SJCRH30 (cell line): ENCODE results near the gene PLD1. TPM values are rescaled to one million over a fixed set of nuclear protein-coding genes. Genes with fewer than 3 reads are reported as not detected.
"Not testable (repeated sequence)": the region's sequence is repeated elsewhere in the genome, so short reads cannot be mapped to it uniquely, and the experiment has no call there.

ENCODE experiments used
- DNase-seq, 2 experiments: peaks; one replicate each; pipeline ENCODE4 v3.0.0-alpha.2; 2015 to 2020
- H3K27ac ChIP-seq: fragments of 250-450 bp; sonication (Bioruptor Pico); 2 replicates; pipeline ENCODE4 v1.5.1; 2020; ENCODE audit warnings: mild to moderate bottlenecking, moderate library complexity
- H3K27me3 ChIP-seq: fragments of 250-450 bp; sonication (Bioruptor Pico); 2 replicates; pipeline ENCODE4 v1.5.1; 2020; ENCODE audit warnings: mild to moderate bottlenecking, moderate library complexity
- H3K36me3 ChIP-seq: fragments of 250-450 bp; sonication (Bioruptor Pico); 2 replicates; pipeline ENCODE4 v1.5.1; 2020; ENCODE audit warnings: mild to moderate bottlenecking, moderate library complexity
- H3K4me1 ChIP-seq: fragments of 250-450 bp; sonication (Bioruptor Pico); 2 replicates; pipeline ENCODE4 v1.5.1; 2020; ENCODE audit warnings: mild to moderate bottlenecking, moderate library complexity
- H3K4me3 ChIP-seq: fragments of 250-450 bp; sonication (Bioruptor Pico); 2 replicates; pipeline ENCODE4 v1.5.1; 2020; ENCODE audit warnings: mild to moderate bottlenecking, moderate library complexity
- H3K9me3 ChIP-seq: fragments of 250-450 bp; sonication (Bioruptor Pico); replicated peaks from 2 replicates; pipeline ENCODE4 v1.5.1; 2020; ENCODE audit warnings: mild to moderate bottlenecking, moderate library complexity
- total RNA-seq: library from RNA; depleted of rRNA; stranded (reverse); fragments of >200 nt; shearing (Covaris generic); gene quantifications from 2 replicates; pipeline ENCODE4 v1.2.3, GENCODE V29; 2014

PLD1 gene
- total RNA-seq, 1 experiment from 2014 or later = 5.2 TPM

GRCh38 chr3:171829841-171830517 is 19.7 kb upstream of the PLD1 start:
- H3K4me1 ChIP-seq = peaks cover 27% of the 10 kb centered on the region
- no peaks in the 10 kb centered on the region for H3K9me3 ChIP-seq
- no peaks in the 10 kb centered on the region for H3K36me3 ChIP-seq
- H3K27me3 ChIP-seq = no peaks in the 10 kb centered on the region
- peak; percentile 84 to 92 for DNase-seq
- H3K27ac ChIP-seq = peak overlapping the region; percentile 35
- H3K4me3 ChIP-seq = no peak overlapping the region

- Histone ChIP-seq H3K36me3 (no peaks in the 10 kb centered on the region), H3K27me3 (no peaks in the 10 kb centered on the region), H3K4me3 (no peak overlapping the region), H3K4me1 (peaks cover 22% of the 10 kb centered on the region), H3K9me3 (no peaks in the 10 kb centered on the region), H3K27ac (peak overlapping the region; percentile 35; the same call in 1 of the 2 replicates)
- no peak for DNase-seq
Measured at GRCh38 chr3:171828902-171829770, 18.9 kb upstream of the PLD1 start.

DNA sequence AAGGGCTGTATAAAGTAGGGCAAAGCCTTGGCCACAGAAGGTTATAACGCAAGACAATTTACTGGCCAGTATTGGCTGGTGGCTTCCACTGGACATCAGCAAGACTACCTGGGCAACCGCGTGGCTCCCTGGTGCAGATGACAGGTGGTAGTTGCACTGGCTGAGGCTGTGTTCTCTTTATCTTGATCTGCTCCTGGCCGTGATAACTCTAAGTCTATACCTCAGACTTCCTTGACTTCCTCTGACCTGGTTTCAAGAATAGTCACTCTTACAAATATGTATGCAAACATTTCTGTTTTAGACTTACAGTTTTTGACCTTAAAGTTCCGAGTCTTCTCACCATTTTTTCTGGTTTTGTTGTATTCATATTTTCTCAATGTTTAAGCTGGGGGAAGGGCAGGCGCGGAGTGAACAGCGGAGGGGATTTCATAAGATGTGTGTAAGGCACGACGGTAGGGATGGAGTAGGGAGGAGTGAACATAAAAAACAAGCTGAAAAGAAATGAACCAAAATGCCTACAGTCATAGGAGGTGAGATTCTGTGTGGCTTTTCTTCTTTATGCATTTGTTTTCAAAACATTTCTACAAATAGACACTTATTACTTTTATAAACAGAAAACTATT is 17.7 kb upstream of the PLD1 start:
- Histone ChIP-seq H3K9me3 (no peaks in the 10 kb centered on the region), H3K4me3 (no peak overlapping the region), H3K27ac (no peak overlapping the region), H3K36me3 (no peaks in the 10 kb centered on the region), H3K27me3 (no peaks in the 10 kb centered on the region), H3K4me1 (peaks cover 20% of the 10 kb centered on the region)
- DNase-seq = no peak

DNA sequence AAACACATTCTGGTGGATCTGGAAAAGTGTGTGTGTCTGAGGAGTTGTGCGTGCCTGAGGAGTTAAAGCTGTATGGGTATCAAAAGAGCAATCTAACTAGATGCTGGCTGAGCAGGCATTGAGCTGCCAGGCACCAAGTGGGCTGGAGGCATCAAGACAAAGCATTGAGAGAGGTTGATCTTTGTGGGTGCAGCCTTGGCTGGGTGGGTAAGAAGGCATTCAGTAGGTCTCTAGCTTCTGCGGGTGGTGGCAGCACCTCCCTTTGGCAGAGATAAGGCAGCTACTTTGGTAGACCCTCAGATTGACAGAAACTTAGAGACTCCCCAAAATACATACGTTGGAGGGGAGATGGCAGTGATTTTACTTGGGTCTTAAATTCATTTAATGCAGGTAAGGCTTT is 17.1 kb upstream of the PLD1 start:
- no peaks in the 10 kb centered on the region for H3K36me3 ChIP-seq
- DNase-seq = no peak
- no peaks in the 10 kb centered on the region for H3K27me3 ChIP-seq
- H3K4me3 ChIP-seq = no peak overlapping the region
- no peak overlapping the region for H3K27ac ChIP-seq
- no peaks in the 10 kb centered on the region for H3K9me3 ChIP-seq
- peaks cover 20% of the 10 kb centered on the region for H3K4me1 ChIP-seq

GRCh38 chr3:171825222-171825828 is 15.0 kb upstream of the PLD1 start:
- peak in 1 of 2 experiments; percentile 39 for DNase-seq
- no peaks in the 10 kb centered on the region for H3K36me3 ChIP-seq
- no peak overlapping the region for H3K27ac ChIP-seq

DNA sequence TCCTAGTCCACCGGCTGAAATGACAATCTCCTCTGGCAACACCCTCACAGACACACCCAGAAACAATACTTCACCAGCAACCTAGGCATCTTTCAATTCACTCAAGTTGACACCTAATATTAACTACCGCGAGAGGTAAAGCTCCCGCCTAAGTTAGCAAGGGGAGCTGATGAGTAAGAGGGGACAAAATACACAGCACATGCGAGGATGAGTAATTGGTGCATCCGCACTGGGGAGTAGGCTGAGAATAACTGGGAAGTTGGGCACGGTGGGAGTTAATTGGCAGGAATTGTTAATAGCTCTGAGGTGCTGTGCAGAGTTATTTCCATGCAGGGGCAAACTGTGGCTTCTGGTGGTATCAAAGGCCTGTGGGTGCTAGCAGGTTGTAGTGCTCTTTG is 14.5 kb upstream of the PLD1 start:
- Histone ChIP-seq H3K9me3 (no peaks in the 10 kb centered on the region), H3K4me3 (no peak overlapping the region), H3K27me3 (no peaks in the 10 kb centered on the region), H3K36me3 (no peaks in the 10 kb centered on the region), H3K4me1 (peaks cover 15% of the 10 kb centered on the region), H3K27ac (no peak overlapping the region)
- DNase-seq = no peak

More at GRCh38 chr3:171825222-171825828, 15.0 kb upstream of the PLD1 start:
- no peak overlapping the region for H3K4me3 ChIP-seq
- peaks cover 18% of the 10 kb centered on the region for H3K4me1 ChIP-seq
- H3K9me3 ChIP-seq = no peaks in the 10 kb centered on the region
- no peaks in the 10 kb centered on the region for H3K27me3 ChIP-seq

DNA sequence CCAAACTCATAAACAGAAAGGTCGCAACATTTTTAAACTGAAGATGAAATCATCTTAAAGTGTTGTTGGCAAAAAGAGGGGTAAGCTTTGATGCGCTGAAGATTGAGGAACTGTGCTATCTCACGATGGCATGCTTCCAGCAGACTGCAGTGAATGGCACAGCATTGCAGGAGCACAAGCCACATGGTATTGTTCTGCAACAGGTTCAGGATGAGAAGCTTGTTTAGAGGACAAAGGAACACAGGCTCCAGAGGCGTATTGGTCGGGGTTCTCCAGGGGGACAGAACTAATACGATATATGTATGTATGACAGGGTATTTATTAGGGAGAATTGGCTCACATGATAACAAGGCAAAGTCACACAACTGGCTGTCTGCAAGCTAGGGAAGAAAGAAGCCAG is 13.8 kb upstream of the PLD1 start:
- no peak overlapping the region for H3K27ac ChIP-seq
- no peaks in the 10 kb centered on the region for H3K36me3 ChIP-seq

DNA sequence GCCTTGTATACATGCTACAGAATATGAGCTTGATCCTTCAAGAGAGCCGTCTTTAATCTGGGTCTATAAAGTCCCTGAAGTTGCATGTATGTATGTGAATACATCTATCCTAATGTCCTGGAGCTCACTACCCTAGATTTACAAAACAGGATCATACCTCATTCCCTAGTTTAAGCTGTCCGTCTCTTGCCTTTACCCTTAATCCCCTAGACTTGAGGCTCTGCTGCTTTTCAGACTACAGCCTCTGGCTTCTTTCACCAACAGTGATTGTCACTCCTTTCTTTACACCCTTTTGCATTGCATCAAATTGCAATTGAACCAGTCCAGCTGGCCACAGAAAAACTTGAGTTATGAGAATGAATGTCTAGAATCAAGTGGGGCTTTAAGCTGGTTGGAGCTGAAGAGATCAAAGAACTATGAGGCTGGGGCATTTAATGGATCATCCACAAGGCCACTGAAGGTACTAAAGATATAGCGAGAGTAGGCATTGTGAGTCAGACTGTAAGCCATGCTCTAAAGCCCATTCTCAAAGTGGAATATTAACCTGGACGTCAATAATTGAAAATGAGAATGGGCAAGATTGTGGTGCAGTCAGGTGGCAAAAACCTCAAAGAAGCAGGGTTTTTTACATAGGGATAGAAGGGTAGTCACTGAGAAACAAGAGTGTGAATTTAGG is 12.3 kb upstream of the PLD1 start:
- H3K36me3 ChIP-seq = no peaks in the 10 kb centered on the region
- peaks cover 4% of the 10 kb centered on the region; the same call in 1 of the 2 replicates for H3K9me3 ChIP-seq
- DNase-seq = no peak
- H3K4me1 ChIP-seq = peaks cover 10% of the 10 kb centered on the region
- no peak overlapping the region for H3K27ac ChIP-seq
- H3K27me3 ChIP-seq = no peaks in the 10 kb centered on the region
- no peak overlapping the region for H3K4me3 ChIP-seq

More for the DNA sequence above, 13.8 kb upstream of the PLD1 start:
- H3K9me3 ChIP-seq = no peaks in the 10 kb centered on the region
- no peaks in the 10 kb centered on the region for H3K27me3 ChIP-seq
- H3K4me3 ChIP-seq = no peak overlapping the region
- H3K4me1 ChIP-seq = peaks cover 10% of the 10 kb centered on the region
- DNase-seq = no peak

DNA sequence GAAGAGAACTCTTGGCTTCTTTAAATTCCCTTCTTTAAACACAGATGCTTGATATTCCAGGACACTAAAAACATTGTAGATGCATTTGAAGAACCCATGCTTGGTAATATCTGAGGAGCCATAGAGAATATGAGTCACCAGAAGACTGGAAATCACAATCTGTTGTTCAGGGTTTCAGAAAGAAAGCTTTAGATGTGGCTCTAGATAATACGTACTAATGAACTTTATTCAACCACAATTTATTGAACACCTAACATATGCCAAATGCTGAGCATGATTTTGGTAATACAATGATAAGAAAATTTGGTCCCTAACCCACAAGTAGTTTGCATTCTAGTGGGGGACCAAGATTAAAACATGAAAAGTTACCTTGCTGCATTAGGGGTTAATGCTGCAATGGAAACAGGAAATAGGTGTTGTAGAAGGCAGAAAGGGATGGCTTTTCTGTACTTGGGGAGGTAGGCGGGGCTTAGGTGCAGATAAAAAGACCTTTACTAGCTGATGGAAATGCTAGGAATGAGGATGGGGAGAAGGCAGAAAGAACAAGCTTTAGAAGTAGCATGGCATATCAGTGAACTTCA is 11.6 kb upstream of the PLD1 start:
- no peak overlapping the region for H3K4me3 ChIP-seq

GRCh38 chr3:171821044-171821443 is 10.8 kb upstream of the PLD1 start:
- Histone ChIP-seq H3K36me3 (no peaks in the 10 kb centered on the region), H3K9me3 (peaks cover 4% of the 10 kb centered on the region; the same call in 1 of the 2 replicates), H3K27me3 (no peaks in the 10 kb centered on the region), H3K4me3 (no peak overlapping the region), H3K4me1 (peaks cover 10% of the 10 kb centered on the region), H3K27ac (no peak overlapping the region)
- no peak for DNase-seq

More for the DNA sequence above, 11.6 kb upstream of the PLD1 start:
- H3K27ac ChIP-seq = no peak overlapping the region
- no peaks in the 10 kb centered on the region for H3K36me3 ChIP-seq
- no peaks in the 10 kb centered on the region for H3K27me3 ChIP-seq
- H3K9me3 ChIP-seq = peaks cover 4% of the 10 kb centered on the region; the same call in 1 of the 2 replicates
- peaks cover 10% of the 10 kb centered on the region for H3K4me1 ChIP-seq
- no peak for DNase-seq

DNA sequence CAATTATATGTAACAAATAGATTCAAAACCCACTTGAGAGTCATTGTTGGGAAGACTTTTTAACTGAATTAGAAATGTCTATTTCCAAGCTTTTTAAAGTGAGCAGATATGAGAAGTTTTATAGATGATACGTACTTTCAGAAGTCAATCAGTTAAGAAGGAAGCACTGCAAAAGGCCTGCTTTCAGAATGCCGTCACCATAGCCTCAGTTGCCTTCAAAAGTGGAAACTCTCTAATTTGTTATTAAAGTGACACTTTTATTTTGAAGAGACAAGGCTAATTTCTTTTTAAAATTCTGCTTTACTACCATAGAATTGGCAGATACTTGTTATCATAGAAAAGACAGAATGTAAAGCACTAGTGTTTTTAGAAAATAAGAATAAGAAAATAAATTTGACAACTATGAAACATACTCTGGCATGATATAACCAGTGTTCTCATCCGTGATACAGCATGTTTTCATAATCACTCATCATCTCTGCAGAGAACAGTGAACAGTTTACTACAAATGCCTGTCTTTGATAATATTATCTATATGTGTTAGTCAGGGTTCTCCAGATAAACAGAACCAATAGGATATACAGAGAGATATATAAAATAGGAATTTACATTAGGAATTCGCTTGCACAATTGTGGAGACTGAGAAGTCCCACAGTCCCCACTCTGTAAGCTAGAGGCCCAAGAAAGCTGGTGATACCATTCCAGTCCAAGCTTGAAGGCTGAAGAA is 7.0 kb upstream of the PLD1 start:
- no peak overlapping the region for H3K4me3 ChIP-seq
- H3K9me3 ChIP-seq = peaks cover 6% of the 10 kb centered on the region; the same call in 1 of the 2 replicates
- H3K4me1 ChIP-seq = no peaks in the 10 kb centered on the region
- H3K27me3 ChIP-seq = no peaks in the 10 kb centered on the region
- H3K27ac ChIP-seq = no peak overlapping the region
- DNase-seq = no peak
- no peaks in the 10 kb centered on the region for H3K36me3 ChIP-seq

DNA sequence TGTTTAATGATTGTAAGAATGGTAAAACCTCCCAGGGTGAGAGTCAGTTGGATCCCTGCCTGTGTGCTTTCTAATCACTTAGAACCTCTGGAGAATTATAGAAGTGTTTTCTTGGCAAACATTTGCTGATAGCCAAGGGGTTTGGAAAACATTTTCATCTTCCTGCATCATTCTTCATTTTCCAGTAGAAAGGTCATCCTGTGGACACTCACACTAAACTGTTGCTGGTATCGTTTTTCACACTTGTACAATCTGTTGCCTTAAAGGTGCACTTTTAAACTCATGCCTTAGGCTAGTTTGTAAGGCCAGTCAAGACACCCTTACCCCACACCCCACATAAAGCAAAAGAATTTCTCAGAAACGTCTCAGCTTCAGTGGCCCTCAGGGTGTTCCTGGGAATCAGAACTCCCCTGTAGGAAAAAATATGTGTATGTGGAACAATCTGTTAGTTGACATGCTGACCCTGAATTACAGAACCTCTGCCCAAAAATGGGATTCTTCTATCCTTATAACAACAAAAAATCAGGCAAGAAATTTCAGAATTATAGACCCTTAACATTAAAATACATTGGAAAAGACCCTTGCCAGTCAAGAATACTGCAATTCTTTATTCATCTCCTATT is 5.8 kb upstream of the PLD1 start:
- no peak for DNase-seq
- Histone ChIP-seq H3K27ac (no peak overlapping the region), H3K36me3 (no peaks in the 10 kb centered on the region), H3K27me3 (no peaks in the 10 kb centered on the region), H3K9me3 (peaks cover 6% of the 10 kb centered on the region; the same call in 1 of the 2 replicates), H3K4me3 (no peak overlapping the region), H3K4me1 (peaks cover 3% of the 10 kb centered on the region; the same call in 1 of the 2 replicates)

DNA sequence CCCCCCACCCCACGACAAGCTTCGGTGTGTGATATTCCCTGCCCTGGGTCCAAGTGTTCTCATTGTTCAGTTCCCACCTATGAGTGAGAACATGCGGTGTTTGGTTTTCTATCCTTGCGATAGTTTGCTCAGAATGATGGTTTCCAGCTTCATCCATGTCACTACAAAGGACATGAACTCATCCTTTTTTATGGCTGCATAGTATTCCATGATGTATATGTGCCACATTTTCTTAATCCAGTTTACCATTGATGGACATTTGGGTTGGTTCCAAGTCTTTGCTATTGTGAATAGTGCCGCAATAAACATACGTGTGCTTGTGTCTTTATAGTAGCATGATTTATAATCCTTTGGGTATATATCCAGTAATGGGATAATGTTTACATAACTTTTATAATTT is 4.4 kb upstream of the PLD1 start:
- DNase-seq, H3K36me3 ChIP-seq, H3K4me3 ChIP-seq, H3K4me1 ChIP-seq, H3K27me3 ChIP-seq, H3K9me3 ChIP-seq, H3K27ac ChIP-seq: not testable (repeated sequence)
